Measurements from ENCODE around the gene SCARF1.

DNA sequence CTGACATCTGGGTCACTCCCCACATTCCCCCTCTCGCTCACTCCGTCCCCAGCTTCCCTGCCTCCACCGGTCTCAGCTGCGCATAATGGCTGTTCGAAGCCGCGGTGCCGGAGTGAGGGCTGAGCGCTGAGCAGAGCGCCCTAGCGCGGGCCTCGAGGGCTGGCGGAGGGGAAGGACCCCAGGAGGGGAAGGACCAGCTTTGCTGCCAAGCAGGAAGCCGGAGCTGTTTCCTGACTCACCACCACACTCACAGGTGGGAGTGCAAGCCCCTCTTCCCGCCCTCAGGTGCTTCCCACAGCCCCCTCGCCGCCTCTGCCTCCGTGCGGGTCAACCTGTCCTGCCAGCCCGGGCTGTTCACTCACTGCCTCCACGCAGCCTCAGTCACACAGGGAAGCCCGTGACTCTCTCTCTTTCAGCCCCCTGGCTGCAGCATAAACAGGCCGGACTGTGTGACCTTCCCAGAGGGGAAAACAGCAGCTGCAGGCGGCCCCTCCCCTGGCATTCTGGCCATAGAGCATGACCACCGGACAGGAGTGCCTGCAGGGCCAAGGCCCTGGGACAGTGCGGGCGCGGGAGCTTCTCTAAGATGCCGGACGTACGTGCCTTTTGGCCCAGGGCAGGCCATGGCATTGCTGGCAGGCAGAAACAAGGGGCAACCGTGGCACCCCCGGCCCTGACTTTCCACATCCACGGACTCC, 40.6 kb downstream of the SCARF1 start:
- TF ChIP-seq CTCF (IDR thresholded peaks at IDR 0.05): no peak
- TF ChIP-seq POLR2AphosphoS5 (IDR thresholded peaks at IDR 0.05): no peak
- no peak for TF ChIP-seq POLR2A (IDR thresholded peaks at IDR 0.05)
- TF ChIP-seq EP300 (IDR thresholded peaks at IDR 0.05): no peak

Measured in suprapubic skin (tissue), 4 donors.